GM19238 (cell line): ENCODE data around the gene MYO1B.

Experiments used
- DNase-seq: peaks from one replicate; pipeline ENCODE4 v3.0.0; 2011; ENCODE audit warnings: low spot score; ENCODE audit not compliant: insufficient read length

MYO1B gene

GRCh38 chr2:191319186-191319585, 74.0 kb downstream of the MYO1B start:
- no peak for DNase-seq

- DNase-seq = no peak
These were observed 75.7 kb downstream of the MYO1B start for GRCh38 chr2:191320881-191321280.

- DNase-seq = no peak
These were observed 76.9 kb downstream of the MYO1B start for GRCh38 chr2:191321861-191322662.

GRCh38 chr2:191322828-191323506, 77.8 kb downstream of the MYO1B start:
- no peak for DNase-seq

GRCh38 chr2:191325651-191326365, 80.6 kb downstream of the MYO1B start:
- DNase-seq = no peak

GRCh38 chr2:191327484-191327883, 82.3 kb downstream of the MYO1B start:
- no peak for DNase-seq

GRCh38 chr2:191328150-191328809, 83.1 kb downstream of the MYO1B start:
- DNase-seq = no peak

GRCh38 chr2:191329841-191330240, 84.6 kb downstream of the MYO1B start:
- no peak for DNase-seq

- no peak for DNase-seq
These were observed 88.7 kb downstream of the MYO1B start for GRCh38 chr2:191333911-191334357.

GRCh38 chr2:191335875-191336464, 90.8 kb downstream of the MYO1B start:
- DNase-seq = no peak

- no peak for DNase-seq
These were observed 96.2 kb downstream of the MYO1B start for GRCh38 chr2:191341436-191341835.

GRCh38 chr2:191343796-191344338, 98.7 kb downstream of the MYO1B start:
- no peak for DNase-seq

- DNase-seq = no peak
These were observed 100.6 kb downstream of the MYO1B start for GRCh38 chr2:191345788-191346187.

- no peak for DNase-seq
These were observed 102.0 kb downstream of the MYO1B start for GRCh38 chr2:191347154-191347553.

- no peak for DNase-seq
These were observed 102.7 kb downstream of the MYO1B start for GRCh38 chr2:191347881-191348280.

- no peak for DNase-seq
These were observed 104.8 kb downstream of the MYO1B start for GRCh38 chr2:191349990-191350389.

GRCh38 chr2:191350826-191351225, 105.6 kb downstream of the MYO1B start:
- no peak for DNase-seq

GRCh38 chr2:191351298-191351697, 106.1 kb downstream of the MYO1B start:
- no peak for DNase-seq

- DNase-seq = no peak
These were observed 106.7 kb downstream of the MYO1B start for GRCh38 chr2:191351921-191352320.

GRCh38 chr2:191352536-191352935, 107.3 kb downstream of the MYO1B start:
- DNase-seq = no peak
